GM21529 (cell line): ENCODE measurements around the gene NLRP12.
"Not testable (repeated sequence)": the region's sequence is repeated elsewhere in the genome, so short reads cannot be mapped to it uniquely, and the experiment has no call there.

Source experiments
- ATAC-seq: cut with Tn5 transposase; IDR thresholded peaks from one replicate; pipeline ENCODE4 v1.9.1; 2021; ENCODE audit not compliant: unreplicated experiment

NLRP12 gene

DNA sequence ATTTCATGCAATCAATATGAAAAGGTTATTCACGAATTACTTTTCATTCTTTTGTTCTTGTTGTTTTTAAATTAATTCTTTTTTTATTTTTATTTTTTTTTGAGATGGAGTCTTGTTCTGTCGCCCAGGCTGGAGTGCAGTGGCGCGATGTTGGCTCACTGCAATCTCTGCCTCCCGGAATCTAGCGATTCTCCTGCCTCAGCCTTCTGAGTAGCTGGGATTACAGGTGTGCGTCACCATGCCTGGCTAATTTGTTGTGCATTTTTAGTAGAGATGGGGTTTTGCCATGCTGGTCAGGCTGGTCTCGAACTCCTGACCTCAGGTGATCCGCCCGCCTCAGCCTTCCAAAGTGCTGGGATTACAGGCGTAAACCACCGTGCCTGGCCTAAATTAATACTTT is 16.1 kb upstream of the NLRP12 start:
- ATAC-seq, result not testable (repeated sequence)

DNA sequence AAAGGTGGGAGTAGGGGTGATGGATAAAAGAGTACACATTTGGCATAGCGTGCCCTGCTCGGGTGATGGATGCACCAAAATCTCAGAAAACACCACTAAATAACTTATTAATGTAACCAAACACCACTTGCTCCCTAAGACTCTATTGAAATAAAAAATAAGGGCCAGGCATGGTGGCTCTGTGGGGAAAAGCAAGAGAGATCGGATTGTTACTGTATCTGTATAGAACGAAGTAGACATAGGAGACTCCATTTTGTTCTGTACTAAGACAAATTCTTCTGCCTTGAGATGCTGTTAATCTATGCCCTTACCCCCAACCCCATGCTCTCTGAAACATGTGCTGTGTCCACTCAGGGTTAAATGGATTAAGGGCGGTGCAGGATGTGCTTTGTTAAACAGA is 14.3 kb upstream of the NLRP12 start:
- ATAC-seq, result not testable (repeated sequence)

DNA sequence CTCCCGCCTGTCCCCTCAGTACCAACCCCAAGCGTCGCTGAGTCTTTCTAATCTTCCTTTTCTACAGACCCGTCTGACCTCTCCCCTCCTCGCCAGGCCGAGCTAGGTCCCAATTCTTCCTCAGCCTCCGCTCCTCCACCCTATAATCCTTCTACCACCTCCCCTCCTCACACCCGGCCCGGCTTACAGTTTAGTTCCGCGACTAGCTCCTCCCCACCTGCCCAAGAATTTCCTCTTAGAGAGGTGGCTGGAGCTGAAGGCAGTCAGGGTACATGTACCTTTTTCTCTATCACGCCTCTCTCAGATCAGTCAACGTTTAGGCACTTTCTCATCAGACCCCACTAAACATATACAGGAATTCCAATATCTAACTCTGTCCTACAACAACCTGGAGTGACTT is 8.7 kb upstream of the NLRP12 start:
- ATAC-seq, result not testable (repeated sequence)

DNA sequence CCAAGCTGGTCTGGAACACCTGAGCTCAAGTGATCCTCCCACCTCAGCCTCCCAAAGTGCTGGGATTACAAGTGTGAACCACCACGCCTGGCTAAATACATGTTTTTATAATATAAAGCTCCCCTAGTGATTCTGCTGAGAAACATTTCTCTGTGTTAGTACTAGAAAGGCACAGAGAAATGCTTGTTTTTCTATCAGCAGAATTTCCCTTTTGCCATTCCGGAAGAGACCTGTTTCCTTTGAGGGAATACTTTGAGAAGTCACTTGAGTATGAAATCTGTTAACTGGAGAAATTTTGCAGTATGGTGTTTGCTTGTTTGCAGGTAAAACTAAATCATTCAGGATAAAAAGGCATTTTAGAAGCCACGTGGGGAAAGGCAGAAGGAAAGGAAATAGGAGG is 4.4 kb upstream of the NLRP12 start:
- no peak for ATAC-seq

DNA sequence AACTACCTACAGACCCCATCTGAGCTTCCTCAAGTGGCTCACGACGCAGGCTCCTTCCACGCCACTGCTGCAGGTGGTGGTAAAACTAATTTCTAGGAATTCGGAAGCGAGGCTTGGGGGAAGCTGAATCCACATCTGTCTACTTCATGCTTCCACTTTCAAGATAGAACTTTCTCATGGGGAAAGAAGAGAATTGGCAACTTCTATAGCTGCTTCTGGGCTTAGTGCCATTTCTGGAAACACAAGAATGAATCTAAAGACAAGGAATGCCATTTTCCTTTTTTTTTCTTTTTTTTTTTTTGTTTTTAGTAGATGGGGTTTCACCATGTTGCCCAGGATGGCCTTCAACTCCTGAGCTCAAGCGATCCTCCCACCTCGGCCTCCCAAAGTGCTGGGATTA is 2.8 kb upstream of the NLRP12 start:
- ATAC-seq, result no peak

DNA sequence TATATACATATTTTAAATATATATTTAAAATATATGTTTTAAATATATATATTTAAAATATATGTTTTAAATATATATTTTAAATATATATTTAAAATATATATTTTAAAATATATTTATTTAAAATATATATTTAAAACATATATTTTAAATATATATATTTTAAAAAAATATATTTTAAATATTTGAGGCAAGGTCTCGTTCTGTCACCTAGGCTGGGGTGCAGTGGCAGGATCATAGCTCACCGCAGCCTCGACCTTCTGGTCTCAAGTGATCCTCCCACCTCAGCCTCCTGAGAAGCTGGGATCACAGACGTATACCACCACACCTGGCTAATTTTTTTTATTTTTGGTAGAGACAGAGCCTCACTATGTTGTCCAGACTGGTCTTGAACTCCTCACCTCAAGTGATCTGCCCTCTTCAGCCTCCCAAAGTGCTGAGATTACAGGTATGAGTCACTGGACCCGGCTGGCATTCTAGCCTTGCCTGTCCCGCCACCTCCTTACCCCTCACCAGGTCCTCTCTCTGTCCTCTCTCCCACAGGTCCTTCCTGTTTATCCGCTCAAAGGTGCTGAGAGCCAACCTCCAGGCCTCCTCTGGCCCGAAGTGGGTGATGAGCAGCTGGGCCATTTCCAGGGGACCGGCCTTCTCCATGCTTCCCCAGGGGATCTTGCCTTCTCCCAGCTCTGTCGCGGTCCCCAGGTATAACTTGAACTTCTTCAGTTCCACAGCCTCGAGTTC is 564 bp downstream of the NLRP12 start:
- no peak for ATAC-seq

DNA sequence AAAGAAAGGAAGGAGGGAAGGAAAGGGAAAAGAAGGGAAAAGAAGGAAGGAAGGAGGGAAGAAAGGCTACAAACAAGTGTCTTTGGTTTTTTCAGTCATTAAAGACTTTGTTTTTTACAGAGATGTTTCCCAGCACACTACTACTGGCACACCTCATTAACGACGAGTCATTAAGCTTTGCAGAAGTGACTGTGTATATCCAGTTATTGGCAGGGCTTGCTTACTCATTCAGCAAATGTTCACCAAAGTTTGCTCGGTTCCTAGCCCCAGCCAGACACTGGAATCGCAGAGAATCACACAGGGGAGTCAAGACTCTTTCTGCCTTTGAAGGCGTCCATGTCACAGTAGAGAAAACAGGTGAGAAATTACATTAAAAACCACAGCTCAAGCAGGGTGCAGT is 4.3 kb downstream of the NLRP12 start:
- no peak for ATAC-seq

DNA sequence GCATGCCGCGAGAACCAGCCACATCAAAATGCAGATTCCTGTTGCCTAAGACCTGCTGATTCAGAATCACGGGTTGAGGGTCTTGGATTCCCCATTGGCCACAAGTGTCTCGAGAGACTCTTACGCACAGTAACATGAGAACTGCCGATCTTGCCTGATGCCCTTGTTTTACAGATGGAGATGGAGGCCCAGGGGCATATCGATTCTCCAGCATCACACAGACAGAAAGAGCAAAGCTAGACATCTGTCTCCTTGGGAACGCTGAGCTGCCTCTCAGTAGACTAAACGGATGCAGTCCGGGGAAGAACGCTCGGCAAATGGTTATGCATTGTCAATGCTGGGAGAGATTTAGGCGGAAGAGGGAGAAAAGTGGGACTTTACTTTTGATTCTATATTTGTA is 5.4 kb downstream of the NLRP12 start:
- ATAC-seq, result no peak

DNA sequence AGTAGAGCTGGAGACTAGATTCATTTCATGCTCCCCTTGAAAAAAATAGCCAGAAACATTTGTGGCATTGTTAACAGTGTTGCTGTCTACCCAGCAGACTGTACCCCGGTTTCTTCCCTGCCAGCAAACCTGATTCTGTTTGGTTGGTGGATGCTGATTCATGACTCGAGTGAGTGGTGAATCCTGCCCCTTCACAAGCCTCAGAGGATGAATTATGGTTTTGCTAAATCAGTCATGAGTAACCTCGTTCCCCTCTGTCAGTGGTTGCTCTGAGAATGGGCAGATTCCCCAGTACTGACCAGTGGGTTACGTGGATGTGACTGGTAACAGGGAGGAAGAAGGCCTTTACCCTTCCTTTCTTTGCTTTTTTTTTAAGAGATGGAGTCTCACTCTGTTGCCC is 10.1 kb downstream of the NLRP12 start:
- ATAC-seq, result no peak

DNA sequence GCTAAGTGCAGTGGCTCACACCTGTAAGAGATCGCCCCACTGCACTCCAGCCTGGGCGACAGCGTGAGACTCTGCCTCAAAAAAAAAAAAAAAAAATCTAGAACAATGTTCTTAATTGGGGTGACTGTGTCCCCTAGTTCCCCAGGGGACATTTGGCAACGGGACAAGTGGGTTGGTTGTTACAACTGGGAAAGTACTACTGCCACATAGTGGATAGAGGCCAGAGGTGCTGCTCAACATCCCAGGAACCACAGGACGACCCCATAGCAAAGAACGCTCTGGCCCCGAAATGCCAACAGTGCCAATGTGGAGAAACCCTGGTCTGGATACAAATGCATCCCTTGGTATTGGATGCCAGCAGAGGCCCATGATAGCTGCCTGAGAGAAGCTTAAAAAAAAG is 11.8 kb downstream of the NLRP12 start:
- ATAC-seq, result no peak

DNA sequence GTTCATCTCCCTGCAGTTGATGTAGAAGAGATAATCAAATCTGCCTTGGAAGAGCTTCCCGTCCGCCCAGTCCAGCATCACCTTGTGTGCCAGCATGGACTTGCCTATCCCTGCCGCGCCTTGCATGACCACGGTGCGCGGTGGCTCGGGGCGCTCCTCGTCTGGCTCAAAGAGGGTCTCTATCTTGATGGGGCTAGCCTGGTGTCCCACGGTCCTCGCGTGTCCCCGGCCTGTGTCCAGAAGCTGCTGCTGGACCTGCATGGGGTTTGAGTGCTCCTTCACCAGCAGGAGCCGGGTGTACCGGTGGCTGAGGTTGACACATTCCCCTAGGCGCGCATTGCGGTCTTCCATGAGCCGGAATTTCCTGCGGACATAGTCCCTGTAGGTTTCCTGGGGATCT is 13.2 kb downstream of the NLRP12 start:
- no peak for ATAC-seq

DNA sequence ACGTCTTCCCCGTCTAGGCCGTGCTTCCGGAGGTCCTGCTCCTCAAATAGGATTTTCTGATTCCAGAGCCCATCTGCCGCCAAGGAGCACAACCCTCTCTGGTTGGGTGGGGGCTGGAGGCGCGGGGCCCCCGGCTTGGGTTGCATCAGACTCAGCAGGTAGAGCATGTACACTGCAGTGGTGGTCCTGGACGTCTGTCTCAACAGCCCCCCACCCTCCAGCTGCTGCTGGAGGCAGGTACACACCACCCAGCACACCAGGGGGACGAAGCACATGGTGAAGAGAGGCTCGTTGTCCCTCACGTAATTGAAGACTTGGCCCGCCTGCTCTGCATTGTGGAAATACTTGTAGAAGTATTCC is 13.9 kb downstream of the NLRP12 start:
- ATAC-seq, result no peak

DNA sequence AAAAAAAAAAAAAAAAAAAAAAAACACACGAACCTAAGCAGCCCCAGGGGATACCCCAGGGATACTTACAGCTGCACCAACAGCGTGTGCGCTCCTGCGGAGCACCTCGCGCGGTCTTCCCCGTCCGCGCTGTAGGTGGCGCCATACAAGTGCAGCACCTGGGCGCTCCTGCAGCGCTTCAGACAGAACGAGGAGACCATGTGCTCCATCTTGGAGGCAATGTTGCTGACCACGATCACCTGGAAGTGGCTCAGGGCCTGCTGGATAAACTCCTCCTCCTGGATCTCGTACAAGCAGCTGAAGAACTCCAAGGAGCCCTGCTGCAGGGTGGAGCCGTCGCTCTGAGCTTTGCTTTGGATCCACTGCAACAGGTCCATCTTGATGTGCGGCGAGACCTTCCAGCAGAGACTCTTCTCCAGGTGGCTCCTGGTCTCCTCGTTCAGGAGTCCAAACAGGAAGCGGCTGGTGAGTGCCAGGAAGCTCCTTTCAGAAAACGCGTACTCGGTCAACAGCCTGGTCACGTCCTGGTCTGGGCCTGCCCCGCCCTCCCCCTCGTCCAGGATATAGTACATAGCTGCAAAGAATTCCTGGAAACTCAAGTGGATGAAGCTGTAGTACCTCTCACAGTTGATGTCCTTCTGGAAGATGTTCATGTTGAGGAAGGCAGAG is 14.5 kb downstream of the NLRP12 start:
- no peak for ATAC-seq

DNA sequence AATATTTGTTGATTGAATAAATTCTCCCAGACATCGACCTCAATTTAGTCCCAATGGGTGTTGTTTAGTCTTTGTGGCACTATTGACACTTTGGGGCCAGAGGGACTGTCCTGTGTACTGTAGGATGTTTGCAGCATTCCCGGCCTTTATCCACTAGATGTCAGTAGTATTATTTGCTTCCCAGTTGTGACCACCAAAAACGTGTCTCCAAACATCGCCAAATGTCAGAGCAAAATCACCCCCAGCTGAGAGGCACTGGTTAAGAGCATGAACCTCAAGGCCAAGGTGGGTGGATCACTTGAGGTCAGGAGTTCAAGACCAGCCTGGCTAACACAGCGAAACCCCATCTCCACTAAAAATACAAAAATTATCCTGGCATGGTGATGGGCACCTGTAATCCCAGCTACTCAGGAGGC is 15.4 kb downstream of the NLRP12 start:
- no peak for ATAC-seq

DNA sequence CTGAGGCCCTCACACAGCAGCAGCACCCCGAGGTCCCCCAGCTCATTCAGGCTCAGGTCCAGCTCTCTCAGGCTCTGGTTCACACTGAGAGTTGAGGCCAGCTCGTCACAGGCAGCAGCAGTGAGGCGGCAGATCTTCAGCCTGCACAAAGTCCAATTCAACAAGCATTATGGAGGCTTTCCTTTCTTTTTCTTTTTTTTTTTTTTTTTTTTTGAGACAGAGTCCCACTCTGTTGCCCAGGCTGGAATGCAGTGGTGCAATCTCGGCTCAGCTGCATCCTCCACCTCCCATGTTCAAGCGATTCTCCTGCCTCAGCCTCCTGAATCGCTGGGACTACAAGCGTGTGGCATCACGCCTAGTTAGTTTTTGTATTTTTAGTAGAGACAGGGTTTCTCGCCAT is 22.9 kb downstream of the NLRP12 start:
- ATAC-seq, result no peak

DNA sequence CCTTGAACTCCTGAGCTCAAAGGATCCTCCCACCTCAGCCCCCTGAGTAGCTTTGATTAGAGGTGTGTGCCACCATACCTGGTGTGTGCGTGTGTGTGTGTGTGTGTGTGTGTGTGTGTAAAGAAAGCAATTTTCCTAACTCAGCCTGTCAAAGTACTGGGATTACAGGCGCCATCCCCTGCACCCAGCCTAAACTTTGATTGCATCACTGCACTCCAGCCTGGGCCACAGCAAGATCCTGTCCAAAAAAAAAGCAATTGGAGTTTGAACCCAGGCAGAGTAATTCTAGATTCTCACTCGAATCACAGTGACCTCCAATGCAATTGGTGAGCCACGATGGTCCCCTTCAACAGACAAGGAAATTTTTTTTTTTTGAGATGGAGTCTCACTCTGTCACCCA is 29.1 kb downstream of the NLRP12 start:
- ATAC-seq, result no peak

DNA sequence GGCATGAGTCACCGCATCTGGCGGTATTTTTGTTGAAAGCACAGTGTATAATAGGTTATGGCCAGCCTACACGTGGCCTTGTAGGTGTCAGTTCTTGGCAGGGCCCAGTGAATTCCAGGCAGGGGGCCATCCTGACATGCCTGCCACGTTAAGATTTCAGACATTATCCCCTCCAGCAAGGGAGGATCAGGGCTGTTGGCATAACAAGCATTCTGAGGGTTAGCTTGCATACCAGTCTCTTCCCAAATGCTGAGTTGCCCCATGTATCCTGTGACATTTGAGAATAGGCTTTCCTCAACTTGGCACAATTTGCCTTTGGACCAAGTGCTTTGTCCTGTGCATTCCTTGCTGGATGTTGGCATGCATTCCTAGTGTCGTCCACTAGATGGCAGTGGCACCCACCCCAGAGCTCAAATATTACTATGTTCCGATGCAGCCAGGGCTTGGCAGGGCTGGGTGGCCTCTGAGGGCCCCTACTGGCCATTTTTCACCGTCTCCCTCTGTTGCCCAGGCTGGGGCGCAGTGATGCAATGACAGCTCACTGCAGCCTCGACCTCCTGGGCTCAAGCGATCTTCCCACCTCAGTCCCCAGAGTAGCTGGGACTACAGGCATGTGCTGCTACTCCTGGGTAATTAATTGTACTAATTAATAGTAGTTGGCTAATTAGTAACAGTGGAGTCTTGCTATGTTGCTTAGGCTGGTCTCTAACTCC is 31.2 kb downstream of the NLRP12 start:
- peak; percentile 65 for ATAC-seq

DNA sequence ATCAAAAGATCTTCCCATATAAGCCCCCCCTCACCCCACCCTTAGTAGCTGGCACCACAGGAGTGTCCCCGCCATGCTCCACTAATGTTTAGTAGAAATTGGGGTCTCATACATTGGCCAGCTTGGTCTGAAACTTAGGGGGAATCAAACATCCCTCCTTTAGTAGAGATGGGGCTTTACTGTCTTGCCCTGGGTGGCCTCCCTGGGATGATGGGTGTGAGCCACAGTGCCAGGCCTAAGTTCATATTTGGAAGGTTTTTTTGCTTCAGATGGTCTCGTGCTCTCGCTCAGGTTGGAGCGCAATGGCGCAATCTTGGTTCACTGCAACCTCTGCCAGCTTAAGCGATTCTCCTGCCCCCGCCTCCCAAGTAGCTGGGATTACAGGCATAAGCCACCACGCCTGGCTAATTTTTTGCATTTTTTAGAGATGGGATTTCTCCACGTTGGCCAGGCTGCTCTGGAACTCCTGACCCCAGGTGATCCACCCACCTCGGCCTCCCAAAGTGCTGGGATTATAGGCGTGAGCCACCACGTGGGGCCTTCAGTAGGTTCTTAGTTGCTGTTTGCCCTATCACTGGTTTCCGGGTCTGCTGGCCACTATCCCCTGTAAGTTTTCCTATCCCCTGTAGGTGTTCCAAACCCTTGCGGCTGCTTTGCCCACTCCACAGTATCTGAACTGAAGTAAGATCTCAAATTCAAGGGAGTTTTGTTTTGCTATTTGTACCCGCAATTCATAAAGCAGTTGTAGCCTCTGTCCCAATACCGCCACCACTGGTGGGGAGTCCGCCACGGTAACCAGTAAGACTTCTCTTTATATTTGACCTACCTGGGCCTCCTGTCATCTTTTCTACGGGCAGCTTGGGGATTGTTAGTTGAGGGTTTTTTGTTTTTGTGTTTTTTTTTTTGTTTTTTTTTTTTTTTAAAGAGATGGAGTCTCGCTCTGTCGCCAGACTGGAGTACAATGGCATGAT is 34.1 kb downstream of the NLRP12 start:
- no peak for ATAC-seq

DNA sequence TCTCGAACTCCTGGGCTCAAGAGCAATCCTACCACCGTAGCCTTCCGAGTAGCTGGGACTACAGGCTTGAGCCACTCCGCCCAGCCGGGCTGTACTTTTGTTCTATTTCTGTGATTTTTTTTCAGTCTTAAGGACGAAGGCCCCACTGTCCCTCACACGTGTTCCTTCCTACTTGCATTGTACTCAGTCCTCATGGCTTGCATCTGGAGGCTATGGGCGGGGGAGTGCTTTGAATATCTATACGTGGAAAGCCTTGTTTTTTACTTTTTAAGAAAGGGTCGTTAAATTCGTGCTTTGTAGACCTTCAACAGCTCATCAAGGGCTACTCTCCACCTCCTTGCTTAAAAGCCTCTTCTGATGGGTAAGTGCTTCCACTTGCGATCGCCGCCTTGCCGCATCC is 36.8 kb downstream of the NLRP12 start:
- no peak for ATAC-seq

DNA sequence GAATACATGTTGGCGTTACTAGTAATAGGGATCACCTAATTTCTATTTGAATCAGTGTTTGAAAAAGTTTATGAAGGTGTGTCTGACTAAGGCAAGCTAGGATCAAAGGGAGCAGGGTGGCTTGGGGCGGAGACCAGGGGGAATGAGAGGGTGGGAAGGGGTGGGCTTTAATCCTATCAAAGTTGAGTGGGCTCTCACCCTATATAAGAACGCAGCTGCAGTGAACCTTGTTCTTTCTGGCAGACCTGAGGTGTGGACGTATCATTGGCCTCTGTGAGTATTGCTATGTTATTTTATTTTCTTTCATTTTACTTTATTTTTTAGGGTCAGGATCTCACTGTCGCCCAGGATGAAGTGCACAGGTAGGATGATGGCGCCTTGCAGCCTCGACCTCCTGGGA is 37.4 kb downstream of the NLRP12 start:
- ATAC-seq, result no peak

DNA sequence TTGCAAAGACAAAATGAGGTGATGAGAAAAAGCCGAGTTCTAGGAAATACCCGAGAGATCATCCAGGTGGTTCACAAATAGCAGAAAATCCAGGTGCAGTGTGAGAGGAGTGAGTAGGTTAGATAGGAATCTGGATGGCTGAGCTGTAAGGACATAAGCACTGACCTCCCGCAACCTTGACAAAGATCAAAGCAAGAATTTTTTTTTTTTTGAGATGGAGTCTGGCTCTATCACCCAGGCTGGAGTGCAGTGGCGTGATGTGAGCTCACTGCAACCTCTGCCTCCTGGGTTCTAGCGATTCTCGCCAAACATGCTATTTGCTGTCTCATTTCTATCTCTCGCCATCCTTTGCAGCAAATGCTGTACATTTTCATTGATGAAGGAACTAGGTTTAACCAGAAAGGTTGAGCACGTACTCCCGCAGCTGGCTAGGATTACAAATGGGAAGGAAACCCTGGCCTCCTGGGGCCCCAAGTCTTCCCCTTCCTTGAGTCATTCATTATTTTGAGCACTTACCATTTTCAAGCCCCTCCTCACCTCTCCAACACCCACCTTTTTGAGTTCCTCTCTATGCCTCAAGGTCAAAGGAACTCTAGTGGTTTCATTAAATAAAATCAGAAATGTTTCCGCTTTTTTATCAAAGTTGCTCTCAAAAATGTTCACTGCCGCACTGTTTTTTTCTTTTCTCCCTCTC is 38.8 kb downstream of the NLRP12 start:
- no peak for ATAC-seq
